HCT116 (cell line): ENCODE measurements around the gene PRDX1. TPM values are rescaled to one million over a fixed set of nuclear protein-coding genes. Genes with fewer than 3 reads are reported as not detected.
A peak's percentile ranks its signal among the peaks of the same experiment; 100 is the strongest.

Experiments
- ATAC-seq: fragments of 200-7000 bp; cut with Tn5 transposase; 2 replicates; pipeline ENCODE4 v1.9.1; 2020; ENCODE audit warnings: mild to moderate bottlenecking, moderate library complexity
- BruUV-seq: library from RNA; stranded (reverse); fragments of 400-500 nt; replicated peaks from 2 replicates; lab custom pipeline; 2021; lab: Mats Ljungman, UMichigan
- CTCF ChIA-PET: fragments of 300-600 bp; sonication (Branson Sonifier 250); formaldehyde crosslinking; loops from one replicate; lab custom pipeline; 2021; ENCODE audit warnings: antibody characterized with exemption; lab: Charles Lee
- POLR2A ChIA-PET: fragments of 300-600, 350-600 bp; sonication (Branson Sonifier 250); formaldehyde crosslinking; loops from one replicate; lab custom pipeline; 2021; ENCODE audit warnings: antibody characterized with exemption; lab: Charles Lee
- RAD21 ChIA-PET, 2 experiments: fragments of 300-600 bp; sonication (Branson Sonifier 250); formaldehyde crosslinking; loops; one replicate each; lab custom pipeline; 2023; ENCODE audit warnings: low total read pairs in 2 of 2; ENCODE audit not compliant: uncharacterized antibody in 2 of 2, unreplicated experiment in 2 of 2, low non-redundant PET in 1 of 2; lab: Charles Lee
- DNase-seq: peaks from one replicate; pipeline ENCODE4 v3.0.0-alpha.2; 2010; ENCODE audit warnings: low read depth, low spot score
- H2AFZ ChIP-seq: fragments of 200-600 bp; shearing (Covaris generic), sonication (generic); 2 replicates; pipeline ENCODE4 v1.6.1; 2017; ENCODE audit warnings: low read depth, mixed run types, mixed read lengths, antibody characterized with exemption, low read length; ENCODE audit not compliant: poor library complexity, severe bottlenecking
- H3K27ac ChIP-seq: 2 replicates; pipeline ENCODE4 v1.5.1; 2012; ENCODE audit warnings: low read depth, low read length
- H3K27me3 ChIP-seq: fragments of 200-600 bp; sonication (generic); 2 replicates; pipeline ENCODE4 v1.6.1; 2016; ENCODE audit warnings: mixed run types, low read length, mixed read lengths; ENCODE audit not compliant: insufficient read depth
- H3K36me3 ChIP-seq, 2 experiments: fragments of 200-500 bp in 1 of 2; fragments of 200-600 bp in 1 of 2; sonication (Bioruptor generic) in 1 of 2; sonication (generic) in 1 of 2; 2 replicates each; pipeline versions ENCODE4 v1.5.1 to v1.6.1; 2014 to 2016; ENCODE audit warnings: low read length in 2 of 2, inconsistent platforms in 1 of 2, mixed read lengths in 1 of 2, mixed run types in 1 of 2; ENCODE audit not compliant: insufficient read depth in 2 of 2, control insufficient read depth in 1 of 2
- H3K4me1 ChIP-seq, 2 experiments: fragments of 200-600 bp in 1 of 2; sonication (generic) in 1 of 2; 2 replicates each; pipeline versions ENCODE4 v1.5.1 to v1.6.1; 2012 to 2017; ENCODE audit warnings: low read length in 2 of 2, inconsistent platforms in 1 of 2, mild to moderate bottlenecking in 1 of 2, mixed read lengths in 1 of 2, mixed run types in 1 of 2, moderate library complexity in 1 of 2; ENCODE audit not compliant: insufficient read depth in 2 of 2, control insufficient read depth in 1 of 2
- H3K4me2 ChIP-seq: fragments of 200-600 bp; sonication (generic); 2 replicates; pipeline ENCODE4 v1.6.1; 2017; ENCODE audit warnings: mixed run types, low read length, mixed read lengths
- H3K4me3 ChIP-seq, 2 experiments: fragments of 200-600 bp in 1 of 2; sonication (generic) in 1 of 2; replicated peaks in 1 of 2; 2 replicates each; pipeline ENCODE4 v1.5.1; 2011 to 2016; ENCODE audit warnings: low read length in 2 of 2, control low read depth in 1 of 2, low read depth in 1 of 2, mild to moderate bottlenecking in 1 of 2, mixed read lengths in 1 of 2, mixed run types in 1 of 2
- H3K79me2 ChIP-seq: fragments of 200-600 bp; sonication (generic); 2 replicates; pipeline ENCODE4 v1.6.1; 2017; ENCODE audit warnings: mild to moderate bottlenecking, mixed run types, low read length, moderate library complexity, mixed read lengths; ENCODE audit not compliant: insufficient read depth
- H3K9ac ChIP-seq: fragments of 200-600 bp; sonication (generic); 2 replicates; pipeline ENCODE4 v1.6.1; 2016; ENCODE audit warnings: low read length, mixed read lengths
- H3K9me2 ChIP-seq: fragments of 200-600 bp; sonication (generic), shearing (Covaris generic); 2 replicates; pipeline ENCODE4 v1.6.1; 2017; ENCODE audit warnings: mixed run types, mild to moderate bottlenecking, moderate library complexity; ENCODE audit not compliant: insufficient read depth
- H3K9me3 ChIP-seq, 2 experiments: fragments of 200-500 bp in 1 of 2; fragments of 200-600 bp in 1 of 2; sonication (Bioruptor generic) in 1 of 2; sonication (generic) in 1 of 2; 2 replicates each; pipeline ENCODE4 v1.6.1; 2014 to 2017; ENCODE audit warnings: low read length in 2 of 2, mixed read lengths in 2 of 2, inconsistent platforms in 1 of 2, low read depth in 1 of 2, mild to moderate bottlenecking in 1 of 2, mixed run types in 1 of 2, moderate library complexity in 1 of 2; ENCODE audit not compliant: control insufficient read depth in 1 of 2, insufficient read depth in 1 of 2
- H4K20me1 ChIP-seq: fragments of 200-600 bp; sonication (generic), shearing (Covaris generic); 2 replicates; pipeline ENCODE4 v1.6.1; 2017; ENCODE audit warnings: mixed run types, mild to moderate bottlenecking, moderate library complexity; ENCODE audit not compliant: insufficient read depth
- CBX3 ChIP-seq: IDR thresholded peaks from 2 replicates; pipeline ENCODE4 v1.6.1; 2012; ENCODE audit warnings: low read depth
- CEBPB ChIP-seq: IDR thresholded peaks from 2 replicates; pipeline ENCODE4 v1.6.1; 2012; ENCODE audit warnings: low read depth
- EGR1 ChIP-seq: IDR thresholded peaks from 2 replicates; pipeline ENCODE4 v1.6.1; 2012; ENCODE audit warnings: low read depth
- EZH2 ChIP-seq: fragments of 200-600 bp; sonication (generic); IDR thresholded peaks from 2 replicates; pipeline ENCODE4 v1.6.1; 2017; ENCODE audit warnings: antibody characterized with exemption, mixed run types
- FOSL1 ChIP-seq: IDR thresholded peaks from 2 replicates; pipeline ENCODE4 v1.6.1; 2012; ENCODE audit warnings: low read depth
- JUND ChIP-seq: IDR thresholded peaks from 2 replicates; pipeline ENCODE4 v1.6.1; 2012
- POLR2A ChIP-seq: IDR thresholded peaks from 2 replicates; pipeline ENCODE4 v1.7.0; 2011; ENCODE audit warnings: borderline replicate concordance; ENCODE audit not compliant: insufficient read depth, insufficient read length; ENCODE audit errors: extremely low read depth
- POLR2AphosphoS5 ChIP-seq: IDR thresholded peaks from 2 replicates; pipeline ENCODE4 v1.6.1; 2011; ENCODE audit warnings: mild to moderate bottlenecking, low read depth, low read length, moderate library complexity
- RAD21 ChIP-seq: IDR thresholded peaks from 2 replicates; pipeline ENCODE4 v1.6.1; 2012; ENCODE audit warnings: low read depth, mild to moderate bottlenecking
- SIN3A ChIP-seq: IDR thresholded peaks from 2 replicates; pipeline ENCODE4 v1.6.1; 2012; ENCODE audit warnings: low read depth
- SP1 ChIP-seq: IDR thresholded peaks from 2 replicates; pipeline ENCODE4 v1.6.1; 2012; ENCODE audit warnings: low read depth
- TCF7L2 ChIP-seq: IDR thresholded peaks from 2 replicates; pipeline ENCODE4 v1.7.0; 2011; ENCODE audit warnings: borderline replicate concordance, inconsistent platforms; ENCODE audit not compliant: insufficient read depth, insufficient read length; ENCODE audit errors: extremely low read depth
- YY1 ChIP-seq: IDR thresholded peaks from 2 replicates; pipeline ENCODE4 v1.6.1; 2011; ENCODE audit warnings: low read length, low read depth, moderate library complexity, mild to moderate bottlenecking; ENCODE audit not compliant: insufficient replicate concordance; ENCODE audit errors: extremely low read depth
- ZFX ChIP-seq: fragments of 450-650 bp; IDR thresholded peaks from 2 replicates; pipeline ENCODE4 v1.6.1; 2017
- ZNF274 ChIP-seq: fragments of 200-500 bp; sonication (Bioruptor generic); IDR thresholded peaks from 2 replicates; pipeline ENCODE4 v1.6.1; 2014; ENCODE audit warnings: mild to moderate bottlenecking, low read depth, low read length, inconsistent platforms
- intact Hi-C: fragments of 100-400 bp; cut with micrococcal nuclease; formaldehyde crosslinking; loops from 2 replicates; pipeline ENCODE4 v1.10.0; 2022
- total RNA-seq: library from RNA; stranded (reverse); gene quantifications from one replicate; pipeline ENCODE4 v1.2.1, GENCODE V29; 2021; ENCODE audit not compliant: unreplicated experiment
- TF ChIP-seq, protein P1 (sequence below): IDR thresholded peaks from 2 replicates; pipeline ENCODE4 v1.6.1; 2012
- TF ChIP-seq, protein P2 (sequence below): IDR thresholded peaks from 2 replicates; pipeline ENCODE4 v1.6.1; 2011; ENCODE audit warnings: mild to moderate bottlenecking, low read length, moderate library complexity; ENCODE audit not compliant: insufficient replicate concordance; ENCODE audit errors: extremely low read depth
- TF ChIP-seq, protein P3 (sequence below): IDR thresholded peaks from 2 replicates; pipeline ENCODE4 v1.6.1; 2012

The PRDX1 gene
- total RNA-seq, 1 experiment from 2014 or later = 1,171 TPM

DNA sequence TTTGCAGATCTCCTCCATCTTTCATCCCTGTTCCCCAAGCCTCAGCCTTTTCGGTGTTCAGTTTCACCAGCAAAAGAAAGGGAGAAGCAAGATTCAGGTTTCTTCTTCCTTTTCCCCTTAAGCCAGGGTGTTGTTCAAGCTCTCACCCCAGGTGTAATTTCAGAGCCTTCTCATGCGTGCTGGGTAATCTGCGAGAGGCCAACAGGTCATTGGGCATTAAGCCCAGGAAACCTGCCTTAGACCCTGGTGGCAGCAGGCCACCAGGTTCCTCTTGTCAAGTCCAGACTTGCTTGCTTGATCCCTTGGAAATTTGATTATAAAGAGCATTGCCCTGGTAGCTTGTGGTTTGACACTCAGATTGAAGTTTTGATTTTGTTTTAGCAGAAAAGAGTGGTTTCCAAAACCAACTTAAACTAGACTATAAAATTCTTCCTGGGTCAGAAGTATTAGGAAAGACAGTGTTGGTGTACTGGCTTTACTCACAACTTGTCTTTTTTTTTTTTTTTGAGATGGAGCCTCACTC, 35.8 kb upstream of the PRDX1 start:
- Histone ChIP-seq H3K27ac (peak overlapping the region; percentile 32), H4K20me1 (no peaks in the 10 kb centered on the region), H3K4me3 (no peak overlapping the region), H3K27me3 (no peaks in the 10 kb centered on the region), H3K4me2 (peak overlapping the region; percentile 31; the same call in 1 of the 2 replicates), H2AFZ (no peak overlapping the region), H3K9me2 (no peaks in the 10 kb centered on the region), H3K4me1 (peaks cover 16 to 25% of the 10 kb centered on the region in 2 experiments), H3K9ac (no peak overlapping the region; the same call in 1 of the 2 replicates), H3K36me3 (peaks cover 4 to 23% of the 10 kb centered on the region in 2 experiments; a peak in 3 of 4 replicates), H3K9me3 (no peaks in the 10 kb centered on the region), H3K79me2 (peaks cover 46% of the 10 kb centered on the region)
- DNase-seq (no peak), ATAC-seq (peak; percentile 47)
- TF ChIP-seq SP1 (no peak), SIN3A (no peak), RAD21 (no peak), EGR1 (no peak), CEBPB (no peak), EZH2 (no peak), JUND (no peak), FOSL1 (no peak), TCF7L2 (no peak), YY1 (no peak)
- TF ChIP-seq, protein P1, sequence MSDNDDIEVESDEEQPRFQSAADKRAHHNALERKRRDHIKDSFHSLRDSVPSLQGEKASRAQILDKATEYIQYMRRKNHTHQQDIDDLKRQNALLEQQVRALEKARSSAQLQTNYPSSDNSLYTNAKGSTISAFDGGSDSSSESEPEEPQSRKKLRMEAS = no peak
- BruUV-seq = no TSS peak
- POLR2A ChIA-PET = interaction anchor here (1.0 to 1.3 kb wide), 3 partner anchors 36 to 39 kb away, joined by 3 to 5 read pairs (median 4); partner anchors contain the start of gene PRDX1
- CTCF ChIA-PET = interaction anchor here (0.9 kb wide), 1 partner anchor 11 kb away, joined by 3 read pairs; no protein-coding TSS in a partner anchor
- RAD21 ChIA-PET = no interaction called here
- intact Hi-C loops = no loop called here

DNA sequence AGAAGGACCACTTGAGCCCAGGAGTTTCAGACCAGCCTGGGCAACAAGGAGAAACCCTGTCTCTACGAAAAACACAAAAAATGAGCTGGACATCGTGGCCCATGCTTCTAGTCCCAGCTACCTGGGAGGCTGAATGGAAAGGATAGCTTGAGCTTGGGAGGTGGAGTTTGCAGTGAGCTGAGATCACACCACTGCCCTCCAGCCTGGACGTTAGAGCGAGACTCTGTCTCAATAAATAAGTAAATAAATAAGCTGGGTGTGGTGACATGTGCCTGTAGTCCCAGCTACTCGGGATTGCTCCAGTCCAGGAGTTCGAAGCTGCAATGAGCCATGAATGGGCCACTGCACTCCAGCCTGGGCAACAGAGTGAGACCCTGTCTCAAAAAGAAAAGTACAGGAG, 32.5 kb upstream of the PRDX1 start:
- ATAC-seq = no peak
- CTCF ChIA-PET = no interaction called here
- BruUV-seq = no TSS peak
- TF ChIP-seq POLR2A (no peak), FOSL1 (no peak), YY1 (no peak), ZNF274 (no peak), TCF7L2 (no peak), EGR1 (no peak), POLR2AphosphoS5 (no peak), RAD21 (no peak), SIN3A (no peak), ZFX (no peak), CBX3 (no peak)
- TF ChIP-seq, protein P2, sequence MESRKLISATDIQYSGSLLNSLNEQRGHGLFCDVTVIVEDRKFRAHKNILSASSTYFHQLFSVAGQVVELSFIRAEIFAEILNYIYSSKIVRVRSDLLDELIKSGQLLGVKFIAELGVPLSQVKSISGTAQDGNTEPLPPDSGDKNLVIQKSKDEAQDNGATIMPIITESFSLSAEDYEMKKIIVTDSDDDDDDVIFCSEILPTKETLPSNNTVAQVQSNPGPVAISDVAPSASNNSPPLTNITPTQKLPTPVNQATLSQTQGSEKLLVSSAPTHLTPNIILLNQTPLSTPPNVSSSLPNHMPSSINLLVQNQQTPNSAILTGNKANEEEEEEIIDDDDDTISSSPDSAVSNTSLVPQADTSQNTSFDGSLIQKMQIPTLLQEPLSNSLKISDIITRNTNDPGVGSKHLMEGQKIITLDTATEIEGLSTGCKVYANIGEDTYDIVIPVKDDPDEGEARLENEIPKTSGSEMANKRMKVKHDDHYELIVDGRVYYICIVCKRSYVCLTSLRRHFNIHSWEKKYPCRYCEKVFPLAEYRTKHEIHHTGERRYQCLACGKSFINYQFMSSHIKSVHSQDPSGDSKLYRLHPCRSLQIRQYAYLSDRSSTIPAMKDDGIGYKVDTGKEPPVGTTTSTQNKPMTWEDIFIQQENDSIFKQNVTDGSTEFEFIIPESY = no peak
- TF ChIP-seq, protein P3, sequence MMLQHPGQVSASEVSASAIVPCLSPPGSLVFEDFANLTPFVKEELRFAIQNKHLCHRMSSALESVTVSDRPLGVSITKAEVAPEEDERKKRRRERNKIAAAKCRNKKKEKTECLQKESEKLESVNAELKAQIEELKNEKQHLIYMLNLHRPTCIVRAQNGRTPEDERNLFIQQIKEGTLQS = no peak

More for the DNA sequence above, 32.5 kb upstream of the PRDX1 start:
- Histone ChIP-seq H3K27me3 (no peaks in the 10 kb centered on the region), H2AFZ (no peak overlapping the region), H3K4me3 (no peak overlapping the region), H3K79me2 (peaks cover 43% of the 10 kb centered on the region), H3K27ac (no peak overlapping the region), H3K9me2 (no peaks in the 10 kb centered on the region), H3K9ac (no peak overlapping the region), H4K20me1 (no peaks in the 10 kb centered on the region), H3K4me1 (peaks cover 27 to 46% of the 10 kb centered on the region in 2 experiments), H3K4me2 (no peak overlapping the region), H3K9me3 (no peaks in the 10 kb centered on the region), H3K36me3 (peaks cover 6 to 19% of the 10 kb centered on the region in 2 experiments; a peak in 3 of 4 replicates)
- no peak for DNase-seq
- RAD21 ChIA-PET = no interaction called here
- POLR2A ChIA-PET = interaction anchor here (0.9 to 1.3 kb wide), 3 partner anchors 15 to 54 kb away, joined by 3 read pairs; partner anchors contain the start of genes CCDC163 and MMACHC
- intact Hi-C loops = no loop called here
